ENCODE measurements around the gene MGRN1.

The MGRN1 gene

GRCh38 chr16:4618645-4619418, 5.8 kb upstream of the MGRN1 start:
- intact Hi-C loops (cut with DNase I), result loop anchor here (5.0 to 10.0 kb wide), 2 partner anchors 73 to 114 kb away; partner anchors contain the start of gene NUDT16L1
- no peak for DNase-seq

- intact Hi-C loops (cut with DNase I), result no loop called here
- no peak for DNase-seq
Measured at GRCh38 chr16:4623593-4623992, 1.0 kb upstream of the MGRN1 start.

GRCh38 chr16:4624827-4625559, 367 bp downstream of the MGRN1 start:
- peak in 8 of 10 donors; percentile 19 to 89 (median 41) for DNase-seq
- intact Hi-C loops (cut with DNase I), result no loop called here

GRCh38 chr16:4625560-4626159, 1.0 kb downstream of the MGRN1 start:
- intact Hi-C loops (cut with DNase I), result no loop called here
- DNase-seq, result no peak

- DNase-seq, result no peak
- intact Hi-C loops (cut with DNase I), result no loop called here
Measured at GRCh38 chr16:4626396-4626795, 1.8 kb downstream of the MGRN1 start.

- no peak for DNase-seq
- intact Hi-C loops (cut with DNase I), result no loop called here
Measured at GRCh38 chr16:4628283-4628682, 3.7 kb downstream of the MGRN1 start.

- intact Hi-C loops (cut with DNase I), result no loop called here
- DNase-seq, result no peak
Measured at GRCh38 chr16:4631444-4631843, 6.8 kb downstream of the MGRN1 start.

GRCh38 chr16:4633910-4634635, 9.4 kb downstream of the MGRN1 start:
- intact Hi-C loops (cut with DNase I), result no loop called here

GRCh38 chr16:4634768-4635167, 10.1 kb downstream of the MGRN1 start:
- no peak for DNase-seq
- intact Hi-C loops (cut with DNase I), result no loop called here

More at GRCh38 chr16:4633910-4634635, 9.4 kb downstream of the MGRN1 start:
- no peak for DNase-seq

GRCh38 chr16:4636196-4636595, 11.6 kb downstream of the MGRN1 start:
- no peak for DNase-seq
- intact Hi-C loops (cut with DNase I), result no loop called here

GRCh38 chr16:4637501-4638166, 13.0 kb downstream of the MGRN1 start:
- intact Hi-C loops (cut with DNase I), result no loop called here
- peak in 2 of 10 donors; percentile 29 to 89 for DNase-seq

GRCh38 chr16:4639899-4640509, 15.4 kb downstream of the MGRN1 start:
- no peak for DNase-seq
- intact Hi-C loops (cut with DNase I), result no loop called here

- intact Hi-C loops (cut with DNase I), result no loop called here
- DNase-seq, result no peak
Measured at GRCh38 chr16:4640572-4641305, 16.1 kb downstream of the MGRN1 start.

GRCh38 chr16:4641306-4641687, 16.7 kb downstream of the MGRN1 start:
- no peak for DNase-seq
- intact Hi-C loops (cut with DNase I), result no loop called here

- intact Hi-C loops (cut with DNase I), result no loop called here
- DNase-seq, result no peak
Measured at GRCh38 chr16:4641895-4642294, 17.3 kb downstream of the MGRN1 start.

- no peak for DNase-seq
- intact Hi-C loops (cut with DNase I), result no loop called here
Measured at GRCh38 chr16:4646773-4647643, 22.4 kb downstream of the MGRN1 start.

- intact Hi-C loops (cut with DNase I), result no loop called here
- DNase-seq, result no peak
Measured at GRCh38 chr16:4647644-4647980, 23.0 kb downstream of the MGRN1 start.

- intact Hi-C loops (cut with DNase I), result no loop called here
- no peak for DNase-seq
Measured at GRCh38 chr16:4648917-4649316, 24.3 kb downstream of the MGRN1 start.

Measured in posterior cingulate gyrus (tissue), 11 donors.